Stomach (tissue), 9 donors: ENCODE measurements around the gene DGCR2. TPM values are rescaled to one million over a fixed set of nuclear protein-coding genes. Genes with fewer than 3 reads are reported as not detected.

ENCODE experiments used
- DNase-seq, 2 donors: peaks; one replicate each; pipeline versions ENCODE4 v3.0.0 to v3.0.0-alpha.2; 2013 to 2019
- H3K27ac ChIP-seq, 5 donors: fragments of 200-600 bp in 4 of 5; sonication (generic) in 4 of 5; one replicate each; pipeline ENCODE4 v1.5.1; 2013 to 2019; ENCODE audit warnings: mild to moderate bottlenecking in 1 of 5, moderate library complexity in 1 of 5
- H3K27me3 ChIP-seq, 3 donors: fragments of 200-600 bp; sonication (generic); one replicate each; pipeline ENCODE4 v1.5.1; 2017 to 2019; ENCODE audit warnings: mixed run types in 1 of 3
- H3K36me3 ChIP-seq, 4 donors: fragments of 200-600 bp; sonication (generic); 1 replicate in 3 of 4; 2 replicates in 1 of 4; pipeline ENCODE4 v1.5.1; 2016 to 2019
- H3K4me1 ChIP-seq, 4 donors: fragments of 200-600 bp; sonication (generic); one replicate each; pipeline ENCODE4 v1.5.1; 2016 to 2019
- H3K4me3 ChIP-seq, 4 donors: fragments of 200-600 bp; sonication (generic) in 3 of 4; one replicate each; pipeline ENCODE4 v1.5.1; 2016 to 2019; ENCODE audit warnings: mild to moderate bottlenecking in 1 of 4
- H3K9me3 ChIP-seq, 4 donors: fragments of 200-600 bp; sonication (generic); one replicate each; pipeline ENCODE4 v1.5.1; 2016 to 2019
- CTCF ChIP-seq, 7 experiments: fragments of 450-650 bp in 4 of 7; fragments of 200-600 bp in 3 of 7; sonication (generic) in 3 of 7; IDR thresholded peaks; one replicate each; pipeline ENCODE4 v1.5.1; 2016 to 2019; ENCODE audit warnings: antibody characterized with exemption in 7 of 7, control low read depth in 2 of 7, mild to moderate bottlenecking in 1 of 7
- EP300 ChIP-seq: sonication (generic); formaldehyde crosslinking; IDR thresholded peaks from one replicate; pipeline ENCODE4 v1.6.1; 2017; ENCODE audit warnings: antibody characterized with exemption
- POLR2A ChIP-seq, 4 donors: fragments of 450-650 bp; IDR thresholded peaks; one replicate each; pipeline ENCODE4 v1.6.1; 2016; ENCODE audit warnings: antibody characterized with exemption in 4 of 4, control low read depth in 2 of 4, mild to moderate bottlenecking in 1 of 4, moderate library complexity in 1 of 4
- POLR2AphosphoS5 ChIP-seq, 3 donors: sonication (generic); formaldehyde crosslinking; IDR thresholded peaks; one replicate each; pipeline ENCODE4 v1.6.1; 2016; ENCODE audit warnings: antibody characterized with exemption in 3 of 3
- WGBS, 5 donors: extraction: QIAGEN DNeasy Blood & Tissue Kit in 3 of 5; methylation state at CpG; one replicate each; pipeline versions ENCODE4 v1.1.5 to v1.1.7; 2013 to 2018; 5-methylcytosine and 5-hydroxymethylcytosine counted together
- intact Hi-C: fragments of 100-400 bp; cut with DNase I; formaldehyde crosslinking; loops from one replicate; pipeline ENCODE4 v1.15.1; 2023; ENCODE audit warnings: low total_unique reads
- polyA plus RNA-seq, 3 donors: library from polyadenylated mRNA; stranded (reverse); fragments of 200-250 nt; gene quantifications; one replicate each; pipeline ENCODE4 v1.2.3, GENCODE V29; 2013
- total RNA-seq, 5 donors: library from RNA; depleted of rRNA; stranded (reverse); fragments of >200 nt; gene quantifications; one replicate each; pipeline versions ENCODE4 v1.1.0 to v1.2.3, GENCODE V29; 2014 to 2016
- donor health status: healthy with polysubstance abuse.
- donor health status: Bipolar disorder and iron deficiency.
- donor health status: healthy.

DGCR2 gene
- total and polyA plus RNA-seq, 8 donors = 5.0 to 75.3 (median 35.6) TPM

- Histone ChIP-seq H3K4me3 (no peak overlapping the region), H3K9me3 (no peaks in the 10 kb centered on the region), H3K4me1 (no peaks in the 10 kb centered on the region), H3K36me3 (no peaks in the 10 kb centered on the region), H3K27me3 (peaks cover 0 to 60% (median 7%) of the 10 kb centered on the region in 3 donors), H3K27ac (no peak overlapping the region)
- 19 to 27% (median 25%) methylated on average over 12 of the region's 12 CpGs for WGBS, 5 donors
- intact Hi-C loops = no loop called here
- DNase-seq = no peak
- TF ChIP-seq EP300 = no peak
- TF ChIP-seq POLR2A (IDR thresholded peaks at IDR 0.05) = no peak
- no peak for TF ChIP-seq POLR2AphosphoS5 (IDR thresholded peaks at IDR 0.05)
- no peak for TF ChIP-seq CTCF (IDR thresholded peaks at IDR 0.05)
Observed at GRCh38 chr22:18999008-18999407, 123.2 kb downstream of the DGCR2 start.

- Histone ChIP-seq H3K4me1 (no peaks in the 10 kb centered on the region), H3K9me3 (no peaks in the 10 kb centered on the region), H3K4me3 (no peak overlapping the region), H3K36me3 (no peaks in the 10 kb centered on the region), H3K27me3 (peaks cover 0 to 68% (median 10%) of the 10 kb centered on the region in 3 donors), H3K27ac (no peak overlapping the region)
- peak in 1 of 2 donors; percentile 28 for DNase-seq
- intact Hi-C loops = no loop called here
- 20 to 54% (median 31%) methylated on average over 18 to 22 of the region's 22 CpGs for WGBS, 5 donors
- TF ChIP-seq POLR2A (IDR thresholded peaks at IDR 0.05) = no peak
- TF ChIP-seq EP300 = no peak
- no peak for TF ChIP-seq POLR2AphosphoS5 (IDR thresholded peaks at IDR 0.05)
- TF ChIP-seq CTCF (IDR thresholded peaks at IDR 0.05) = no peak
Observed at GRCh38 chr22:18997925-18998315, 124.3 kb downstream of the DGCR2 start.

GRCh38 chr22:18997306-18997924 is 124.8 kb downstream of the DGCR2 start:
- intact Hi-C loops = no loop called here
- Histone ChIP-seq H3K4me1 (no peaks in the 10 kb centered on the region), H3K27me3 (peaks cover 0 to 73% (median 11%) of the 10 kb centered on the region in 3 donors), H3K4me3 (no peak overlapping the region), H3K36me3 (no peaks in the 10 kb centered on the region), H3K9me3 (no peaks in the 10 kb centered on the region), H3K27ac (no peak overlapping the region)
- no peak for TF ChIP-seq CTCF (IDR thresholded peaks at IDR 0.05)
- TF ChIP-seq POLR2A (IDR thresholded peaks at IDR 0.05) = no peak
- no peak for TF ChIP-seq POLR2AphosphoS5 (IDR thresholded peaks at IDR 0.05)
- TF ChIP-seq EP300 = no peak
- 77 to 85% (median 84%) methylated on average over 5 to 12 of the region's 12 CpGs for WGBS, 5 donors
- no peak for DNase-seq

GRCh38 chr22:18996376-18996900 is 125.8 kb downstream of the DGCR2 start:
- peaks cover 0 to 82% (median 11%) of the 10 kb centered on the region in 3 donors for H3K27me3 ChIP-seq
- WGBS, 5 donors = 82 to 91% (median 87%) methylated on average over 9 of the region's 9 CpGs

More at GRCh38 chr22:18996376-18996900, 125.8 kb downstream of the DGCR2 start:
- TF ChIP-seq CTCF (IDR thresholded peaks at IDR 0.05) (no peak), POLR2A (IDR thresholded peaks at IDR 0.05) (no peak), POLR2AphosphoS5 (IDR thresholded peaks at IDR 0.05) (no peak), EP300 (no peak)
- Histone ChIP-seq H3K4me1 (no peaks in the 10 kb centered on the region), H3K27ac (no peak overlapping the region), H3K4me3 (no peak overlapping the region), H3K9me3 (no peaks in the 10 kb centered on the region), H3K36me3 (no peaks in the 10 kb centered on the region)
- intact Hi-C loops = no loop called here
- DNase-seq = no peak
